Measurements from ENCODE around the gene TSPAN12. TPM values are rescaled to one million over a fixed set of nuclear protein-coding genes. Genes with fewer than 3 reads are reported as not detected.

Gene TSPAN12
- total RNA-seq, 1 experiment from 2014 or later = 8.7 TPM

GRCh38 chr7:120770206-120770605 lies 87.7 kb downstream of the TSPAN12 start:
- H3K23me2 ChIP-seq (ENCODE audit: insufficient read length, low read depth, low read length, poor library complexity, severe bottlenecking) = no peaks in the 10 kb centered on the region
- no peak overlapping the region for H2BK120ac ChIP-seq (ENCODE audit: low read depth, low read length, poor library complexity, severe bottlenecking)
- H3K9ac ChIP-seq (ENCODE audit: extremely low read depth, insufficient read length, low read length) = no peak overlapping the region
- no peak overlapping the region for H3K4me3 Mint-ChIP-seq
- no CpG with 5 or more reads among the region's 3 CpGs for WGBS (ENCODE audit: extremely low coverage, insufficient read length, low lambda C conversion rate)
- H3K27me3 Mint-ChIP-seq (ENCODE audit: low read depth) = no peaks in the 10 kb centered on the region
- H2BK12ac ChIP-seq (ENCODE audit: insufficient read length, low read depth, low read length) = no peak overlapping the region
- H2AK5ac ChIP-seq (ENCODE audit: insufficient read length, low read length) = no peak overlapping the region
- no peaks in the 10 kb centered on the region for H3K79me2 ChIP-seq (ENCODE audit: insufficient read depth, low read length)
- no peak overlapping the region for H2BK5ac ChIP-seq (ENCODE audit: insufficient read length, low read length)
- no peaks in the 10 kb centered on the region for H3K27me3 ChIP-seq (ENCODE audit: insufficient read depth, low read length)
- H2BK15ac ChIP-seq (ENCODE audit: low read depth, low read length) = no peak overlapping the region
- H4K8ac ChIP-seq (replicated peaks; ENCODE audit: insufficient read length, low read depth, low read length) = no peak overlapping the region
- H3K56ac ChIP-seq (ENCODE audit: insufficient read length, low read depth, low read length) = no peak overlapping the region
- no peak overlapping the region for H3K4me2 ChIP-seq (ENCODE audit: insufficient read depth, insufficient read length, low read length)
- no peaks in the 10 kb centered on the region for H3K9me3 ChIP-seq (ENCODE audit: control insufficient read depth, low read depth, low read length)
- H2BK20ac ChIP-seq (ENCODE audit: low read depth, low read length, poor library complexity, severe bottlenecking) = no peak overlapping the region
- no peak overlapping the region for H3K27ac Mint-ChIP-seq
- no peak overlapping the region for H3K14ac ChIP-seq (ENCODE audit: insufficient read depth, low read length)
- H3K4me1 ChIP-seq (ENCODE audit: insufficient read depth, low read length) = no peaks in the 10 kb centered on the region; the same call in 1 of the 2 replicates
- no peak overlapping the region for H3K27ac ChIP-seq (ENCODE audit: insufficient read length, low read depth, low read length)
- no peaks in the 10 kb centered on the region for H3K9me3 Mint-ChIP-seq
- no peak for TF ChIP-seq CTCF (conservative IDR thresholded peaks at IDR 0.05)
- H3K79me1 ChIP-seq (ENCODE audit: insufficient read depth, low read depth, low read length, poor library complexity, severe bottlenecking) = no peaks in the 10 kb centered on the region
- H3K23ac ChIP-seq (ENCODE audit: insufficient read length, low read depth, low read length) = no peak overlapping the region
- no peaks in the 10 kb centered on the region; a peak in 1 of 7 replicates for H3K36me3 Mint-ChIP-seq (ENCODE audit: insufficient read depth in 1 of 3, low read depth in 3 of 3)
- no peak overlapping the region for H3K4ac ChIP-seq (ENCODE audit: low read depth, low read length)
- H3K18ac ChIP-seq (ENCODE audit: insufficient read length, low read depth, low read length) = no peak overlapping the region
- no peaks in the 10 kb centered on the region for H4K20me1 ChIP-seq (ENCODE audit: control insufficient read depth, insufficient read depth, insufficient read length)
- no peak overlapping the region for H4K91ac ChIP-seq (ENCODE audit: insufficient read length, low read depth, low read length)
- H3K4me1 Mint-ChIP-seq = peaks cover 11 to 14% of the 10 kb centered on the region in 2 experiments
- H4K5ac ChIP-seq (ENCODE audit: insufficient read length, low read depth, low read length) = no peak overlapping the region
- H3T11ph ChIP-seq (ENCODE audit: low read length) = no peak overlapping the region
- no peak overlapping the region for H2AFZ ChIP-seq (ENCODE audit: low read length)
- DNase-seq = no peak
